ENCODE data around the gene SMKR1.
"Not testable (repeated sequence)": the region's sequence is repeated elsewhere in the genome, so short reads cannot be mapped to it uniquely, and the experiment has no call there.

SMKR1 gene

DNA sequence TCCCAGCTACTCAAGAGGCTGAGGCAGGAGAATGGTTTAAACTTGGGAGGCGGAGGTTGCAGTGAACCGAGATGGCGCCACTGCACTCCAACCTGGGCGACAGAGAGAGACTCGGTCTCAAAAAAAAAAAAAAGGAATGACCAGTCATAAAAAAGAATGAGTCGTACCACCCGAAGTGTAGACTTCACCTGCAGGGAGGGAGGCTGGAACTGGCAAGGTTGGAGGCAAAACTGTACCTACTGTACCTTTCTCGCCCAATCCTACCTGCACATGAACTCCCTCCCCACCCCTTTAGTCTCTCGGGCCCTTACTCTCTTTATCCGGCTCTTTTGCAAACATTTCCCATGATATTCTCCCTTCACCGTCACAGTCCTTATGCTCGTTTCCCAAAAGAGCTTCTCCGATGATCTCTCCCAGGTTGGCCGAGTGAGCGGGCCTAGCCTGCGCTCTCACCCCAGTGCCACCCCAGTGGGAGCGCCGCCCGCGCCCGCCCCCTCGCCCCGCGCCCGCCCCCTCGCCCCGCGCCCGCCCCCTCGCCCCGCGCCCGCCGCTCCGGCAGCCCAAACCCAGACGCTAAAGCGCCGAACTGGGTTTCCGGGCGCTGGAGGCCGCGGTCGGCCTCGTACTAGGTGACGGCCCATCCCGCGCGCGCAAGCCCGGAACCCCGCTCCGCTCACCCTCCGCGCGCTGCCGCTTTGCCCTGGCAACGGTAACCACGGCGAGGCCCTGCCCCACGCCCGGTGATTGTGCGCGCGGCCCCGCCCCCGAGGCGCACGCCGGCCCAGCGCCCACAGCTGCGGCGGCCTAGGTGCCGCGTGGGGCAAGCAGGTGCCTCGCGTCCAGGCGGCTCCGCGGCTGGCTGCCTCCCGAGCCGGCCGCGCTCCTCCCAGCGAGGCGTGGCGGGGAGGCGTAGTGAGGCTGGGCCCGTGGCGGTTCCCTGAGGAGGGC is at the start of gene SMKR1:
SMKR1 (plus strand) TSS at position 772 of the 948 bp plus-strand sequence. CDS start 294 bp downstream, outside the sequence.
- DNase-seq = peak; percentile 82

DNA sequence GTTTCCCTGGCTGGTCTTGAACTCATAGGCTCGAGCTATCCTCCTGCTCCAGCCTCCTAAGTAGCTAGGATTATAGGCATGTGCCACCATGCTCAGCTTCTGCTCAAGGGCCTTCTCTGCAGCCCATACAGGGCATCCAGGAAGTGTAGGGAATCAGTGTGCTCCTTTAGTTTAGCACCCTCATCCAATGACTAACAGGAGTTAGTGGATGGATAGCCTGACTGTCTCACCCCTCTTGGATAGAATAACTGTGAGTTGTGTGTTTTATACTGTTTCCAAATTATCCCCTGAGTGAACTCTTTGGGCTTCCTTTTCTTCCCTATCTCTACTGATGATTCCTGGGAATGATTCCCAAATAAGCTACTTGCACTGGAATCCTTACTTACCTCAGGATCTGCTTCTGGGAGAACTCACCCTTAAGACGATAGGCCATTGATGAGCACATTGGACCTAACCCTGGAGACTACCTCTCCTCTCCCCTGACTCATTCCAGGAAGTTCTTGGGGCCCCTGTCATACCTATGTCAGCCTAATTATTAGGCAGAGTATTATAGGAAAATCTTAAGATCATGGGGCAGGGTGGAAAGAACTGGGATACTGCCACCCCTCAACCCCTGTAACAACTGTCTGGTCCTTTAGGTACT is 49.6 kb upstream of the SMKR1 start:
- in situ Hi-C loops (cut with MboI; ENCODE audit: low pct_unique_long_range_greater_than_20kb, low sequenced_read_pairs) = no loop called here
- no peak for DNase-seq

More for the DNA sequence above, at the start of gene SMKR1:
- in situ Hi-C loops (cut with MboI; ENCODE audit: low pct_unique_long_range_greater_than_20kb, low sequenced_read_pairs) = no loop called here

DNA sequence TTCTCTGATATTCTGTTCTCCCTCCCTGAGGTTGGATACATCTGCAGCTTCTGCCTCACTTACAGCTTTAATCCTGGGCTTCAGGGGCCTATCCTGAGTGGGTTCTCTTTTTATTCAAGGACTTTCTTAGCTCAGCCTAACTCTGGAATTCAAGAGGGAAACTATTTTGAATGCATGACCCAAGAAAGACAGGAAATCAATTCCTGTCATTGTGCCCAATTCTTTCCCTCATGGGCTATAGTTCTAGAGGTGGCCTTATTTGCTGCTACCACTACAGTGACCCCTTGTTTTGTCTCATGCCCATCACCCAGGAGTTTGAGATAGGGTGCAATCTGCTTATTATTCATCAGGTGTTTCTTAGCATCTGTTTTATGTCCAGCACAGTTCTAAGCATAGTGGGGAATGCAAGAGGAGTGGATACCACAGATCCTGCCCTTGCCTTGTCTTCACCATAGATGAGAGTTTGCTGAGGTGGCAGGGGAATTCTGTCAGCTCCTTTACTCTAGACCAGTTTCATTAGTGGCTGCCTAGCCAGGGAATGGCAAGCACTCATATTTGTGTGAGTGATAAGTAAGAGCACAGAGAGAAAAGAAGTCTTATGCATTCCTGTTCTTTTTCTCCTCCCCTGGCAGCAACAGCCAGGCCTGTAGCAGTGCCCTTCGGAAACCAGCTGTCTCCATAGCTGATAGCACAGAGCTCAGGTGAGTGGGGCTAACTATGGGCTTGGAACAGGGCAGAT is 48.7 kb upstream of the SMKR1 start:
- in situ Hi-C loops (cut with MboI; ENCODE audit: low pct_unique_long_range_greater_than_20kb, low sequenced_read_pairs) = no loop called here
- no peak for DNase-seq

DNA sequence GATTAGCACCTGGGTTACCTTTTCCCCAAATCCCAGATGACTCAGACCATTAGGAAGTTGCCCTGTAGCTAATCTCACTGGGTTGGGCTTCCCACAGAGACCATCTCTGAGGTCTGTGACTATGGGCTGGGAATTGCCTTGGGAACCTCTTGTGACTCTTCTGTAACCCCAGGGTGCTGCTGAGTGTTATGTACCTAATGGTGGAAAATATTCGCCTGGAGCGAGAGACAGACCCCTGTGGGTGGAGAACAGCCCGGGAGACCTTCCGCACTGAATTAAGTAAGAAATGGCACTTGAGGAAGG is 48.1 kb upstream of the SMKR1 start:
- DNase-seq = no peak
- in situ Hi-C loops (cut with MboI; ENCODE audit: low pct_unique_long_range_greater_than_20kb, low sequenced_read_pairs) = no loop called here

DNA sequence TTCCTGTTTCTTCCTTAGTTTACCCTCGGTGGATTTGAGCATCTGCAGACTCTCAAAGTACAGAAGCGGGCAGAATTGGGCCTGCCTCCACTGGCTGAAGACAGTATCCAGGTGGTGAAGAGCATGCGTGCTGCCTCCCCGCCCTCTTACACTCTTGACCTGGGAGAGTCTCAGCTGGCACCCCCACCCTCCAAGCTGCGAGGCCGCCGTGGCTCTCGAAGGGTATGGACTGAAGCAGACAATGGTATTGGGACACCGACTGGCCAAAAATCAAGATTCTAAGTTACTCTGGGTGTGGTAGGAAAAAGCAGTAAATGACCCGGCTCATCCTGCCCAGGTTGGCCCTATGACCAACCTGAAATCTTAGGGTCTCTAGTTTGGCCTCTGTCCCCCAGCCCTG is 45.9 kb upstream of the SMKR1 start:
- DNase-seq = no peak
- in situ Hi-C loops (cut with MboI; ENCODE audit: low pct_unique_long_range_greater_than_20kb, low sequenced_read_pairs) = no loop called here

DNA sequence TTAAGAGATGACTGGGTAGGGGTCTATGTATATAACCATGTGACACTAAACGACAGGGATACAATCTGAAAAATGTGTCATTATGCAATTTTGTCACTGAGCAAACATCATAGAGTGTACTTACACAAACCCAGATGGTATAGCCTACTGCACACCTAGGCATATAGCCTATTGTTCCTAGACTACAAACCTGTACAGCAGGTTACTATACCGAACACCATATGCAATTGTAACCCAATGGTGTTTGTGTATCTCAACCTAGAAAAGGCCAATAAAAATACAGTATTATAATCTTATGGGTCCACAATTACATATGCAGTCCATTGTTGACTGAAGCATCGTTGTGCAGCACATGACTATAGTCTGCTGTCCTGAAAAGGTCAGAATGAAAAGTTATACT is 45.2 kb upstream of the SMKR1 start:
- in situ Hi-C loops (cut with MboI; ENCODE audit: low pct_unique_long_range_greater_than_20kb, low sequenced_read_pairs) = no loop called here
- DNase-seq = no peak

DNA sequence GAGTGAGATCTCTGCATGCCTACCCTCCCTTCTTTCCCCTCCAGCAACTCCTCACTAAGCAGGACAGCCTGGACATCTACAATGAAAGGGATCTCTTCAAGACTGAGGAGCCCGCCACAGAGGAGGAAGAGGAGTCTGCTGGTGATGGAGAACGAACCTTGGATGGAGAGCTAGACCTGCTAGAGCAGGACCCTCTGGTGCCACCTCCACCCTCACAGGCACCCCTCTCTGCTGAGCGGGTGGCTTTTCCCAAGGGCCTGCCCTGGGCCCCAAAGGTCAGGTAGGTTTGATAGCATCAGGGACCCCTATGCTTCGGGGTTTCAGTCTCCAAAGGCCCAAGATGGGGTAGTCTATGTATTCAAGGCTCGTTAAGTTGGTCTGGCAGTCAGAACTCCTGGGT is 44.2 kb upstream of the SMKR1 start:
- in situ Hi-C loops (cut with MboI; ENCODE audit: low pct_unique_long_range_greater_than_20kb, low sequenced_read_pairs) = no loop called here
- DNase-seq = no peak

DNA sequence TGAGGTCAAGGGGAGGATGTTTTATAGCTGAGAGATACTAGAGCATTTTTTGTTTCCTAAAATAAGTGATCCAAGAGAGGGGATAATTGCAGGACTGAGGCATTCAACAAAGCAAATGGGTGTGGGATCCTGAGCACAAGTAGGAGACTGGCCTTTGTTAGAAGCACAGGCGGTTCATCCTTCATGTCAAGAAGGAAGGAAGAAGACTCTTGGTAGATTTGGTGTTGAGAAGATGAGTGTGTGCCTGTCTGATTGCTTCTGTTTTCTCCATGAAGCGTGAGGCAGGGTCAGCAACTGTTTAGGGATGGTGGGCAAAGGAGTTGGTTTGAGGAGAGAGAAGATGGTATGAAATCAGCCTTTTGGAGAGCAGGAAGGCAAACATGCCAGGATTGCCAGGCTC is 40.5 kb upstream of the SMKR1 start:
- in situ Hi-C loops (cut with MboI; ENCODE audit: low pct_unique_long_range_greater_than_20kb, low sequenced_read_pairs) = no loop called here
- no peak for DNase-seq

DNA sequence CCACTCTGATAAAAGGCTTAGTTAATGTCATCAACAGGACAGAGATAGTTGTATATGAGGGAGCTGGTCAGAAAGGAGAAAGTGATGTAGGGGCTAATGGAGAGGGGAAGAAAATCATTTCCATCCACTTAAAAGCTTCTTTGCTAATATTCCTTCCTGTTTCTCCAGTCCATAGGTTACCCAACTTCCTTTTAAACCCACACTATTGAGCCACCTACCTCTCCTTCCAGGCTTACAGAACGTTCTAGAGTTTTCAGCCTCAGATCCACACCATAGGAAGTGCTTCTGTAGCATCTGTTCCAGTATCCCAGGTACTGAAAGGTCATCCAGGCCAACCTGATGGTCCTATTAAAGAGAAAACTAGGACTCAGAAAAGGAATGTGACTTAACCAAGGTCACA is 39.9 kb upstream of the SMKR1 start:
- DNase-seq = no peak
- in situ Hi-C loops (cut with MboI; ENCODE audit: low pct_unique_long_range_greater_than_20kb, low sequenced_read_pairs) = no loop called here

DNA sequence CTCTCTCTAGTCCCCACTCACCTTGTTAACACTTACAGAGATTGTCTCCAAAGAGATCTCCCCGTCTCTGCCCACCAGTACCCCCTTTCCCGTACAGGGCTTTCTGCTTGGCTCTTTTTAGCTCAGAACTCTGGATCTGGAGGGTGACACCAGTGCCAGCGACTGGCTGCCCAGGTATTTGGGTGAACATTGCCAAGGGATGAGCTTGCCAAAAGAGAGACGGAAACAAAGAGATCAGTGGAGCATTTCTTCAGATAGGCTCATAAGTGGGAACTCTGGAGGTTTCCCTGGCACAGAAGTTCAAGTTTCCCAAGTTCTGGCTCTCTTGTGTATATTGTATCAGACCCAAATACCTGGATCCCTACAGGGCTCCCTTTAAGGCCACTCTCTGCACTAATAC is 38.1 kb upstream of the SMKR1 start:
- in situ Hi-C loops (cut with MboI; ENCODE audit: low pct_unique_long_range_greater_than_20kb, low sequenced_read_pairs) = no loop called here
- no peak for DNase-seq

DNA sequence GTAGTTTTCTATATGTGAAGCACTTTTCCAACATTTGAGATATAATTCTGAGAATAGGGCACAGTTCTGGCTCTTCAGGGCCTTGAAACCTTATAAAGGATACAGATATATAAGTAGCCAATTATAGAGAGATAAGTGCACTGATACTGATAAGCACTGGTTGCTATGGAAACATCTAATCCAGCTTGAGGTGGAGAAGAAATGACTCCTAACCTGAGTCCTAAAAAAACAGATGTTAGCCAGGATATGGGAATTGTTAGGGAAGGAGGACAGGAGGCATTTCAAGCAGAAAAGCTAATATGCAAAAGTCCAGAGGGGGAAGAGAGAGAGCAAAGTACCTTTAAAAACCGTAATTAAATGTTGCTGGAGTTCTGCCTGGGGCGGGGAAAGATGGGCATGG is 37.3 kb upstream of the SMKR1 start:
- in situ Hi-C loops (cut with MboI; ENCODE audit: low pct_unique_long_range_greater_than_20kb, low sequenced_read_pairs) = no loop called here
- DNase-seq = no peak

DNA sequence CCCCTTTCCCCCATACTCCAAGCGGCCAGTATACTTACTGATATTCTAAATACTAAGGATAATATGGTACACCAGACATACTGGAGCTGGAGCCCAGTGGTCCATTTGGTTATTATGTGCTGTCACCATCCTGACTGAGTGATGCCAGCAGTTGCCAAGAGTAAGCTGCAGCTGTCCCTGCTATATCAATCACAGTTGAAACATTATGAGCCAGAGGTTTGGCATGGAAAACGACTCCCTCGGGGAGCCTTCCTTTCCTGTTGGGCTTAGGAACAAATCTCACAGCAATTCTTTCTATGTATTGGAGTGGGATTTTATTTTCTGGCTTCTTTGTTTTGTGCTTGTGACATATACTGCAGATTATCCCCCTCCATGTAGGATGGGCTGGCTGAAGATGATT is 35.5 kb upstream of the SMKR1 start:
- in situ Hi-C loops (cut with MboI; ENCODE audit: low pct_unique_long_range_greater_than_20kb, low sequenced_read_pairs) = no loop called here
- DNase-seq = no peak

DNA sequence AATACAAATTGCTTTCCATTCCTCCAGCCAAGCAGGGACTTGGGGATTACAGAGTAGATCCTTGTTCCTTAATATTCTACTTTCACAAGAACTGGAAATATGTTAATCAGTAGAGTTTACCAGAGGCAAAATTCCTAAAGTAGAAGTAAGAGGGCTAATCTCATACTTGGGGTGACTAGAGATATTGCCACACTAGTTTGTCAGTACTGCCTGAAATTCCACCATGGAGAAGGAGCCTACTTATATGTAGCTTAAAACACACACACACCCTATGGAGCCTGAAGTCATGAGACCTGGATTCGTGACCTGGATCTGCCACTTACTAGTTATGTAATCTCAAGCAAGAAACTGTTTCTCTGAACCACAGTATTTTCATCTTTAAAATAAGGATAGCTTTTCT is 34.2 kb upstream of the SMKR1 start:
- no peak for DNase-seq
- in situ Hi-C loops (cut with MboI; ENCODE audit: low pct_unique_long_range_greater_than_20kb, low sequenced_read_pairs) = no loop called here

DNA sequence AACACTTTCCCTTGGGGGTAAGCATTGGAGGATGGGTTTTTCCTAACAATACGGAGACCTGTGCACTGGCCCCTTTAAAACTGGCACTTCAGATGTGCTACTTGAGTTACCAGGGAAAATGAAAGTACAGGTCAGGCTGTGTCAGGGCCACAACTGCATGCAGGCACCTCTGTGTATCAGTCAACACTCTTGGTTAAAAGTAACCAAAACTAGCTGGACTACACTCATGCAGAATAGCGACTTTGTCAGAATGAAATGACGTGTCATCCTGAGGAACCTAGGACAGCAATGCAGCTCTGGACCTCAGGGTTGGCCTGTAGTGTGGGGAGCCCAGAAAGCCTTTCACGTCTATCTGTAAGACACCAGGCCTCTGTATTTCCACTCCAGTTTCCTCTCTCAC is 33.8 kb upstream of the SMKR1 start:
- no peak for DNase-seq
- in situ Hi-C loops (cut with MboI; ENCODE audit: low pct_unique_long_range_greater_than_20kb, low sequenced_read_pairs) = no loop called here

DNA sequence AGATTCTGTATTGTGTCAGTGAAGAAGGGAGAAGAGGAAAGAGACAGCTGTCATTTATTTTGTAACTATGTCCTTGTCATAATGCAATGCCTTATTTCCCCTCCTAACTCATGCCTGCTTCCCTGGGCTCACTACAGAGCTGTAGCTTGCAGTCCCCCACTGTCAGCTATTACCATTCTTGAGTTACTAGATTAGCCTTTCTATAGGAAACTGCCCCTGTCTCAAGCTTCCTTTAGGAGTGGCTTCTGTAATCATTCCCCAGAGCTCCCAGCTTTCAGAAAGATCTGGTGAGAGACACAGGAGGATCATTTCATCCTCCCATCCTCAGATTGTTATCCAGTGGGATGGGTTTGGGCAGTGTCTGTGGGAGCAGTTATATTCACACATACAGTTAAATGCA is 32.4 kb upstream of the SMKR1 start:
- no peak for DNase-seq
- in situ Hi-C loops (cut with MboI; ENCODE audit: low pct_unique_long_range_greater_than_20kb, low sequenced_read_pairs) = no loop called here

DNA sequence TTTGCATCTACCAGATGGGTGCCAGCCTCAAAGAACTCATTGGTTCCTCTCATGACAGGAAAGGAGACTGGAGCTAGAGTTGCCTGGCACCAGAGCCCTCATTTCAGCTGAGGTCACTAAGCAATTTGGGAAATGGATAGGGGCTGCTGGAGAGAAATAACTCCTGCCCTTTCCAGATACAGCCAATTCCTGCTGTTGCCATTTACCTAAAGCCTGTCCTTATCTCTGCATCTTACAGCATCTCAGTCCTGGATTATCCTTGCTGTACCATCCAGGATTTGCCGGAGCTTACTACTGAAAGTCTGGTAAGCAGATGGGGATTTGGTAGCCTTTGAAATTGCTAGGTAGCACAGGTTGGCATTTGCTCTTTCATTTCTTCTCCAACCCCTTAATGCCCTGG is 31.9 kb upstream of the SMKR1 start:
- in situ Hi-C loops (cut with MboI; ENCODE audit: low pct_unique_long_range_greater_than_20kb, low sequenced_read_pairs) = no loop called here
- DNase-seq = no peak

DNA sequence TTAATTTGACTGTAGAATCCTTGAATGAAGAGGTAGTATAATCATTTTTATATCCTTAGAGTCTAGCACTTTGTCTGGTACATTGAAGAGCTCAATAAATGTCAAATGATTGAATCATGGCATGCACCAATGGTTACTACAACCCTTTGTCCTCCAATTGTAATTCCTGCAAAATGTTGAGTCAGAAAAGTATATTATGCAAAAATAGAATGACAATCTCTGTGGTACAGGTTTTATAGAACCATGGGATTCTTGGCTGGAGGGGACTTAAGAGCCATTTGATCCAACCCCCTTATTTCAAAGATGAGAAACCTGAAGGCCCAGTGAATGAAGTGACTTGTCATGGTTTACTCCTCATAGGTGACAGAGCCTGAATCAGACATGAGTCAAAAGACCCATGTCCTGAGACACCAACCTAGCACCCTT is 30.9 kb upstream of the SMKR1 start:
- no peak for DNase-seq
- in situ Hi-C loops (cut with MboI; ENCODE audit: low pct_unique_long_range_greater_than_20kb, low sequenced_read_pairs) = no loop called here

DNA sequence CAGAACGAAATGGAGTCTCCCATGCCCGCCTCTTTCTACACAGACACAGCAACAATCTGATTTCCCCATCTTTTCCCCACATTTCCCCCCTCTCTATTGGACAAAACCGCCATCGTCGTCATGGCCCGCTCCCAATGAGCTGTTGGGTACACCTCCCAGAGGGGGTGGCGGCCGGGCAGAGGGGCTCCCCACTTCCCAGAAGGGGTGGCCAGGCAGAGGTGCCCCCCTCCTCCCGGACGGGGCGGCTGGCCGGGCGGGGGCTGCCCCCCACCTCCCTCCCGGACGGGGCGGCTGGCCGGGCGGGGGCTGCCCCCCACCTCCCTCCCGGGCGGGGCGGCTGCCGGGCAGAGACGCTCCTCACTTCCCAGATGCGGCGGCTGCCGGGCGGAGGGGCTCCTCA is 26.4 kb upstream of the SMKR1 start:
- DNase-seq; in situ Hi-C loops (cut with MboI; ENCODE audit: low pct_unique_long_range_greater_than_20kb, low sequenced_read_pairs): not testable (repeated sequence)

DNA sequence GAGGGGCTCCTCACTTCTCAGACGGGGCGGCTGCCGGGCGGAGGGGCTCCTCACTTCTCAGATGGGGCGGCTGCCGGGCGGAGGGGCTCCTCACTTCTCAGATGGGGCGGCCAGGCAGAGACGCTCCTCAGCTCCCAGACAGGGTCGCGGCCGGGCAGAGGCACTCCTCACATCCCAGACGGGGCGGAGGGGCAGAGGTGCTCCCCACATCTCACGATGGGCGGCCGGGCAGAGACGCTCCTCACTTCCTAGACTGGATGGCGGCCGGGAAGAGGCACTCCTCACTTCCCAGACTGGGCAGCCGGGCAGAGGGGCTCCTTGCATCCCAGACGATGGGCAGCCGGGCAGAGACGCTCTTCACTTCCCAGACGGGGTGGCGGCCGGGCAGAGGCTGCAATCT is 25.9 kb upstream of the SMKR1 start:
- in situ Hi-C loops (cut with MboI; ENCODE audit: low pct_unique_long_range_greater_than_20kb, low sequenced_read_pairs); DNase-seq: not testable (repeated sequence)

DNA sequence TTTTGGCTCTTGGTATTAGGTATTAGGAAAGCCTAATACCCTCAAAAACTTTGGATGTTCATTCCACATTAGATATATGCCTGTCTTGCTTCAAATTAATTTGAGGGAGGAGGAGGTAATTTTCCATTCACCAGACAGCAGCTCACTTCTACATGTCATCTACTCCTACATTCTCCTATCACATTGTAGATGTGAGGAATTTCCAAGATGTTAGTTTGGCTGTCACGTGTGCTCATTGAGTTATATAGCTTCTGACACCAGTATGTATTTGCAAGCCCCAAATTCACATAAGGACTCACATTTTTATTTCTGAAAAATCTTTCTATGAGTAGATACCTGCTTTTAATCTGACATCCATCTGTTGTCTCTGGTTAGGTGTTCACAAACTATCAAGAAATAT is 22.5 kb upstream of the SMKR1 start:
- in situ Hi-C loops (cut with MboI; ENCODE audit: low pct_unique_long_range_greater_than_20kb, low sequenced_read_pairs) = no loop called here
- DNase-seq = no peak
